K562 (cell line): Measurements from ENCODE around the gene CFDP1. TPM values are rescaled to one million over a fixed set of nuclear protein-coding genes. Genes with fewer than 3 reads are reported as not detected.

Experiments
- CHD1 ChIP-seq: fragments of 200-600 bp; sonication (generic); IDR thresholded peaks from one replicate; pipeline ENCODE4 v1.6.1; 2012; ENCODE audit warnings: mild to moderate bottlenecking, moderate library complexity, low read length, inconsistent platforms
- E2F3 ChIP-seq: fragments of 250-450 bp; sonication (Bioruptor Pico); IDR thresholded peaks from 2 replicates; pipeline ENCODE4 v1.4.0; 2020; ENCODE audit warnings: mild to moderate bottlenecking
- RFX5 ChIP-seq: IDR thresholded peaks from 2 replicates; pipeline ENCODE4 v1.6.1; 2011; ENCODE audit warnings: low read depth, mild to moderate bottlenecking, improper control_type of control experiment, low read length
- SRSF7 ChIP-seq: fragments of 200-400 bp; formaldehyde crosslinking; optimal IDR thresholded peaks from 2 replicates; pipeline ENCODE3; 2017; ENCODE audit warnings: mild to moderate bottlenecking, low read depth, low read length
- SRSF9 ChIP-seq: fragments of 200-400 bp; formaldehyde crosslinking; IDR thresholded peaks from 2 replicates; pipeline ENCODE4 v1.6.1; 2017; ENCODE audit warnings: low read depth, low read length, borderline replicate concordance
- TSC22D4 ChIP-seq: fragments of 450-650 bp; IDR thresholded peaks from 2 replicates; pipeline ENCODE4 v1.6.1; 2016; ENCODE audit warnings: missing genetic modification characterization, missing biosample characterization, control low read depth
- ZNF165 ChIP-seq: fragments of 250-450 bp; sonication (Bioruptor Pico); IDR thresholded peaks from 2 replicates; pipeline ENCODE4 v1.4.0; 2020; ENCODE audit warnings: borderline replicate concordance
- ZNF174 ChIP-seq: fragments of 250-450 bp; sonication (Bioruptor Pico); IDR thresholded peaks from 2 replicates; pipeline ENCODE4 v1.4.0; 2020; ENCODE audit warnings: mild to moderate bottlenecking
- polyA plus RNA-seq, 8 experiments: library from polyadenylated mRNA; depleted of rRNA in 4 of 8; stranded (reverse) in 5 of 8; unstranded in 3 of 8; fragments of >200 nt; fragmentation: Nextera tagmentation in 2 of 8; fragmentation: Illumina TruSeq in 1 of 8; extraction: Ambion mirVana in 2 of 8; extraction: Trizol in 1 of 8; gene quantifications; 2 replicates each; pipeline versions ENCODE4 v1.2.1 to v1.2.3, GENCODE V29; 2011 to 2014; ENCODE audit warnings: inconsistent platforms in 1 of 8, missing spikeins in 1 of 8
- total RNA-seq, 7 experiments: library from RNA; depleted of rRNA in 6 of 7; stranded (reverse); fragments of >200 nt in 6 of 7; fragmentation: Illumina TruSeq in 2 of 7; extraction: Trizol in 2 of 7; gene quantifications; 2 replicates each; pipeline versions ENCODE4 v1.2.1 to v1.2.3, GENCODE V29; 2011 to 2021; ENCODE audit warnings: low replicate concordance in 1 of 7
- TF ChIP-seq, protein P1 (sequence below): fragments of 250-450 bp; sonication (Bioruptor Pico); IDR thresholded peaks from 2 replicates; pipeline ENCODE4 v1.4.0; 2020
- TF ChIP-seq, protein P2 (sequence below): fragments of 200-400 bp; formaldehyde crosslinking; IDR thresholded peaks from 2 replicates; pipeline ENCODE4 v1.6.1; 2017; ENCODE audit warnings: mild to moderate bottlenecking, low read depth, low read length, moderate library complexity
- TF ChIP-seq, protein P3 (sequence below): sonication (generic); formaldehyde crosslinking; IDR thresholded peaks from 2 replicates; pipeline ENCODE4 v1.8.1; 2023; ENCODE audit warnings: mild to moderate bottlenecking, missing genetic modification reagents
- TF ChIP-seq, protein P4 (sequence below), 3 experiments: fragments of 200-800 bp in 1 of 3; sonication (Bioruptor generic) in 1 of 3; sonication (generic) in 1 of 3; formaldehyde crosslinking in 1 of 3; IDR thresholded peaks; 2 replicates each; pipeline versions ENCODE4 v1.6.1 to v1.8.0; 2016 to 2022; ENCODE audit warnings: mild to moderate bottlenecking in 2 of 3, missing compliant biosample characterization in 2 of 3, missing genetic modification characterization in 2 of 3, missing genetic modification reagents in 1 of 3

The CFDP1 gene
- total and polyA plus RNA-seq, 9 of the 15 experiments (the other 6 are each of a cell fraction or from before 2014, with no cell fraction given), result 31.5 to 78.4 (median 61.7) TPM

DNA sequence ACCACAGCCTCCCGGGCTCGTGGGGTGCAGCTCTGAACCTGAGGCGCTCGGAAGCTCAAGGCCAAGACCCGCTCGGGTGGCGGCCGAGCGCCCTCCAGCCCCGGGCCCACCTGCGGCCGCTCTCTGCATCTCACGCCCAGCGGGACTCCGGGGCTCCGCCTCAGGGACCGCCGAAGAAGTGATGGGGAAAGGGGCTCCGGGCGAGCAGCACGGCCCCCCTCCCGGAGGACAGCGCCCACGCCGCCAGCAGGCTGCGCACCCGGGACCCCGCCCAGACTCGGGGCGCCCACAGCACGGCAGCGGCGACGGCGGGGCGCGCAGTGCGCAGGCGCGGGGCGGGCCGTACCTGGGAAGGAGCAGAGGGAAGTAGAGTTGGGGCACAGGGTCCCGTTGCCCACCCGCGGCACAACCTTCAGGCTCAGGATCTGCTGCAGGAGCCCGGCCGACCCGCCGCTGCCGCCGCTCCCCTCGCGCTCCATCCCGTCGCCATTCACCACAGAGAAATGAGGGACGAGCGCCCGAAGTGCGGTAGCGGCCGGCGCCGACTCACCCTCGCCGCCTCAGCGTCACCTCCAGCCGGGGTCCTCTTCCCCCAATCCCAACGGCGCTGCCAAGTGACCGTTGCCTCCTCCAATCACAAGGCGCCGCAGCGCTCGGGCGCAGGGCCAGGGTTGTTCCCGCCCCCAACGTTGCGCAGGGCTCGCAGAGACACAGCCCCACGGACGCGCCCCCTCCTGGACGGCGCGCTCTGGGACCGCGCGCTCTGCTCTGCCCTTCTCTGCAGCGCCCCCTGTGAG is 31.0 kb upstream of the CFDP1 start, which contains the start of gene TMEM170A (continued):
- TF ChIP-seq, protein P1, sequence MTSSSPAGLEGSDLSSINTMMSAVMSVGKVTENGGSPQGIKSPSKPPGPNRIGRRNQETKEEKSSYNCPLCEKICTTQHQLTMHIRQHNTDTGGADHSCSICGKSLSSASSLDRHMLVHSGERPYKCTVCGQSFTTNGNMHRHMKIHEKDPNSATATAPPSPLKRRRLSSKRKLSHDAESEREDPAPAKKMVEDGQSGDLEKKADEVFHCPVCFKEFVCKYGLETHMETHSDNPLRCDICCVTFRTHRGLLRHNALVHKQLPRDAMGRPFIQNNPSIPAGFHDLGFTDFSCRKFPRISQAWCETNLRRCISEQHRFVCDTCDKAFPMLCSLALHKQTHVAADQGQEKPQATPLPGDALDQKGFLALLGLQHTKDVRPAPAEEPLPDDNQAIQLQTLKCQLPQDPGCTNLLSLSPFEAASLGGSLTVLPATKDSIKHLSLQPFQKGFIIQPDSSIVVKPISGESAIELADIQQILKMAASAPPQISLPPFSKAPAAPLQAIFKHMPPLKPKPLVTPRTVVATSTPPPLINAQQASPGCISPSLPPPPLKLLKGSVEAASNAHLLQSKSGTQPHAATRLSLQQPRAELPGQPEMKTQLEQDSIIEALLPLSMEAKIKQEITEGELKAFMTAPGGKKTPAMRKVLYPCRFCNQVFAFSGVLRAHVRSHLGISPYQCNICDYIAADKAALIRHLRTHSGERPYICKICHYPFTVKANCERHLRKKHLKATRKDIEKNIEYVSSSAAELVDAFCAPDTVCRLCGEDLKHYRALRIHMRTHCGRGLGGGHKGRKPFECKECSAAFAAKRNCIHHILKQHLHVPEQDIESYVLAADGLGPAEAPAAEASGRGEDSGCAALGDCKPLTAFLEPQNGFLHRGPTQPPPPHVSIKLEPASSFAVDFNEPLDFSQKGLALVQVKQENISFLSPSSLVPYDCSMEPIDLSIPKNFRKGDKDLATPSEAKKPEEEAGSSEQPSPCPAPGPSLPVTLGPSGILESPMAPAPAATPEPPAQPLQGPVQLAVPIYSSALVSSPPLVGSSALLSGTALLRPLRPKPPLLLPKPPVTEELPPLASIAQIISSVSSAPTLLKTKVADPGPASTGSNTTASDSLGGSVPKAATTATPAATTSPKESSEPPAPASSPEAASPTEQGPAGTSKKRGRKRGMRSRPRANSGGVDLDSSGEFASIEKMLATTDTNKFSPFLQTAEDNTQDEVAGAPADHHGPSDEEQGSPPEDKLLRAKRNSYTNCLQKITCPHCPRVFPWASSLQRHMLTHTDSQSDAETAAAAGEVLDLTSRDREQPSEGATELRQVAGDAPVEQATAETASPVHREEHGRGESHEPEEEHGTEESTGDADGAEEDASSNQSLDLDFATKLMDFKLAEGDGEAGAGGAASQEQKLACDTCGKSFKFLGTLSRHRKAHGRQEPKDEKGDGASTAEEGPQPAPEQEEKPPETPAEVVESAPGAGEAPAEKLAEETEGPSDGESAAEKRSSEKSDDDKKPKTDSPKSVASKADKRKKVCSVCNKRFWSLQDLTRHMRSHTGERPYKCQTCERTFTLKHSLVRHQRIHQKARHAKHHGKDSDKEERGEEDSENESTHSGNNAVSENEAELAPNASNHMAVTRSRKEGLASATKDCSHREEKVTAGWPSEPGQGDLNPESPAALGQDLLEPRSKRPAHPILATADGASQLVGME (CRISPR knock-in tag), result peak; percentile 46; the same call in 1 of the 2 replicates
- TF ChIP-seq E2F3 (0 out of 2 replicates have a peak, but pooled peaks have one; percentile 10), SRSF9 (no peak), RFX5 (no peak), TSC22D4 (tag) (no peak), SRSF7 (no peak), ZNF165 (no peak), ZNF174 (no peak), CHD1 (no peak)
- TF ChIP-seq, protein P2, sequence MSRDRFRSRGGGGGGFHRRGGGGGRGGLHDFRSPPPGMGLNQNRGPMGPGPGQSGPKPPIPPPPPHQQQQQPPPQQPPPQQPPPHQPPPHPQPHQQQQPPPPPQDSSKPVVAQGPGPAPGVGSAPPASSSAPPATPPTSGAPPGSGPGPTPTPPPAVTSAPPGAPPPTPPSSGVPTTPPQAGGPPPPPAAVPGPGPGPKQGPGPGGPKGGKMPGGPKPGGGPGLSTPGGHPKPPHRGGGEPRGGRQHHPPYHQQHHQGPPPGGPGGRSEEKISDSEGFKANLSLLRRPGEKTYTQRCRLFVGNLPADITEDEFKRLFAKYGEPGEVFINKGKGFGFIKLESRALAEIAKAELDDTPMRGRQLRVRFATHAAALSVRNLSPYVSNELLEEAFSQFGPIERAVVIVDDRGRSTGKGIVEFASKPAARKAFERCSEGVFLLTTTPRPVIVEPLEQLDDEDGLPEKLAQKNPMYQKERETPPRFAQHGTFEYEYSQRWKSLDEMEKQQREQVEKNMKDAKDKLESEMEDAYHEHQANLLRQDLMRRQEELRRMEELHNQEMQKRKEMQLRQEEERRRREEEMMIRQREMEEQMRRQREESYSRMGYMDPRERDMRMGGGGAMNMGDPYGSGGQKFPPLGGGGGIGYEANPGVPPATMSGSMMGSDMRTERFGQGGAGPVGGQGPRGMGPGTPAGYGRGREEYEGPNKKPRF, result no peak
- TF ChIP-seq, protein P3, sequence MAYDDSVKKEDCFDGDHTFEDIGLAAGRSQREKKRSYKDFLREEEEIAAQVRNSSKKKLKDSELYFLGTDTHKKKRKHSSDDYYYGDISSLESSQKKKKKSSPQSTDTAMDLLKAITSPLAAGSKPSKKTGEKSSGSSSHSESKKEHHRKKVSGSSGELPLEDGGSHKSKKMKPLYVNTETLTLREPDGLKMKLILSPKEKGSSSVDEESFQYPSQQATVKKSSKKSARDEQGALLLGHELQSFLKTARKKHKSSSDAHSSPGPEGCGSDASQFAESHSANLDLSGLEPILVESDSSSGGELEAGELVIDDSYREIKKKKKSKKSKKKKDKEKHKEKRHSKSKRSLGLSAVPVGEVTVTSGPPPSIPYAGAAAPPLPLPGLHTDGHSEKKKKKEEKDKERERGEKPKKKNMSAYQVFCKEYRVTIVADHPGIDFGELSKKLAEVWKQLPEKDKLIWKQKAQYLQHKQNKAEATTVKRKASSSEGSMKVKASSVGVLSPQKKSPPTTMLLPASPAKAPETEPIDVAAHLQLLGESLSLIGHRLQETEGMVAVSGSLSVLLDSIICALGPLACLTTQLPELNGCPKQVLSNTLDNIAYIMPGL (CRISPR knock-in tag), result peak; percentile 91
- TF ChIP-seq, protein P4, sequence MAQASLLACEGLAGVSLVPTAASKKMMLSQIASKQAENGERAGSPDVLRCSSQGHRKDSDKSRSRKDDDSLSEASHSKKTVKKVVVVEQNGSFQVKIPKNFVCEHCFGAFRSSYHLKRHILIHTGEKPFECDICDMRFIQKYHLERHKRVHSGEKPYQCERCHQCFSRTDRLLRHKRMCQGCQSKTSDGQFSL (CRISPR knock-in tag; IDR thresholded peaks at IDR 0.05), result no peak; the same call in 1 of the 2 replicates
- TF ChIP-seq, protein P4 (tag; IDR thresholded peaks at IDR 0.05), result no peak
